GM18507 (cell line): ENCODE data around the gene EPB41L2.
"Not testable (repeated sequence)": the region's sequence is repeated elsewhere in the genome, so short reads cannot be mapped to it uniquely, and the experiment has no call there.

ENCODE experiments used
- DNase-seq: peaks from one replicate; pipeline ENCODE4 v3.0.0; 2011; ENCODE audit warnings: low read depth; ENCODE audit not compliant: insufficient read length; ENCODE audit errors: extremely low spot score
- FAIRE-seq: peaks from 2 replicates; lab custom pipeline; 2011; peaks lifted over from hg19 to GRCh38; lab: Jason Lieb, UNC

The EPB41L2 gene

DNA sequence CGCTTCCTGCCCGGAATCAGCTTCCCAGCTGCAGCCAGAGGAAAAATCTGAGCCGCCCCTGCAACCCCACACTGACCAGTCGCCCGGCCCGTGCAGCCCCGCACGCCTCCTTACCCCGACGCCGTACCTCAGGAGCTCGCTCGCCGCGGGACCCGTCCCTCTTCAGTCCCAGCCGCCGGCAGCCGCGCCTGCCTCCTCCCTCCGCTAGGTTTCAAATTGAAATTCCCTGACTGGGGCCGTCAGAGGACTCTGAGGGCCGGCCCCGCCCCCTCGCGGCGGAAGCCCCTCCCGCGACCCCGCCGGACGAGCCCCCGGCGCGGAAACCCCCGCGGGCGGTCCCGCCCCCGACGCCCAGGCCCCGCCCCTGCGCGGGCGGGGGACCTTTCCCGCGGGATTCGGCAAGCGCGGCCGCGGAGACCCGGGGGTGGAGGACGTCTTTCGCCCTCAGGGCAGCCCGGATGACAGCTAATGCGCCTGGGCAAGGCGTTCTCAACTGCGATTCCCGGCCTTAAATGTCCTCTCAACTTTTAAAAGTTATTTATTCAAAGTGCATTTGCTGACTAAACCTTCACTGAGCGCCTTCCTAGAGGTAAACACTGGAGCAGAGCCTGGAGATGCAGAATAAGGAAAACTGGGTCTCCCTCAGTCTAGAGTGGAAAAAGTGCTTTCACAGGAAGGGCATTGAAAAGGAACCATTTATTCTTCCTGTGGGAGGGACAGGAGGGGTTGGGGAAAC is at the start of gene EPB41L2:
EPB41L2 (minus strand) TSS at position 218 of the 736 bp plus-strand sequence. CDS start 106,760 bp downstream, outside the sequence.
- peak; percentile 78 for FAIRE-seq
- DNase-seq = peak; percentile 75

DNA sequence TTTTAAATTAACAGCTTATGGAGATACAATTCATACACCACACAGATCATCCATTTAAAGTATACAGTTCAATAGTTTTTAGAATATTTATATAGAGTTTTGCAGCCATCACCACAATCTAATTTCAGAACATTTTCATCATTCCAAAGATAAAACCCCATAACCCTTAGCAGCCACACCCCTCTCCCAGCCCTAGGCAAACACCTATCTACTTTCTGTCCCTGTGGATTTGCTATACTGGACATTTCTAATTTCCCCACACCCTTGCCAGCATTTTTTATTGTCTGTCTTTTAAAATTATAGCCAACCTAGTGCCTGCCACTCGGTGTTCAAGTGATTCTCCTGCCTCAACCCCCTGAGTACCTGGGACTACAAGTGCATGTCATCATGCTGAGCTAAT is 49.2 kb upstream of the EPB41L2 start:
- FAIRE-seq = no peak
- DNase-seq = no peak

DNA sequence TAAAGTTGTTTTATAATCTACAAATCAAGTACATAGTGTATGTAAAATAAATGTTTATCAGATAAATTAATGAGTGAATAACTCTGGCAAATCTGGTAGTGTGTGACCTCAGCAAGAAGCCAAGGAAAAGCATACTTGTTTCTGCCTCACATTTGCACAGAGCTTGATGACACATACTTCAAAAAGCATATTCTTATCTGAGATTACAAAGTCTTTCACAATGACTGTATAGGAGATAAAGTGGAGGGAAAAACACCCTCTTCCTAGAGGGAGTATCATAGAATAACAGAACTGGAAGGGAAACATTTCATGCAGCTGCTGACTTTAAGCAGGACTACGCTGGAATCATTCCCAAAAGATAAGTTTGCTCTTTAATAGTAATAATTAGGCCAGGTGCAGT is 44.1 kb upstream of the EPB41L2 start:
- DNase-seq (no peak), FAIRE-seq (no peak)

DNA sequence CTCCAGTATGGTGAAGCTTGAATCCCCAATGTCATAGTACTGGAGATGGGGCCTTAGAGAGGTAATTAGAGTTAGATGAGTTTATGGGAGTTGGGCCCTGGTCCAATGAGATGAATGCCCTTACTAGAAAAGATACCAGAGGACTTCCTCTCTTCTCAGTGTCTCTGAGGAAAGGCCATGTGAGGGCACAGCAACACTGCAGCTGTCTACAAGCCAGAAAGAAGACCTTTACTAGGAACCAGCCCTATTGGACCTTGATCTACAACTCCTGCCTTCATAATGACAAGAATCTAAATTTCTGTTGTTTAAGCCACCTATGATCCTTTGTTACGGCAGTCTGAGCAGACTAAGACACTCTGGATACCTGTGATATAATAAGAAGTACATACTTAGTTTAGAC is 40.9 kb upstream of the EPB41L2 start:
- no peak for FAIRE-seq
- DNase-seq = no peak

DNA sequence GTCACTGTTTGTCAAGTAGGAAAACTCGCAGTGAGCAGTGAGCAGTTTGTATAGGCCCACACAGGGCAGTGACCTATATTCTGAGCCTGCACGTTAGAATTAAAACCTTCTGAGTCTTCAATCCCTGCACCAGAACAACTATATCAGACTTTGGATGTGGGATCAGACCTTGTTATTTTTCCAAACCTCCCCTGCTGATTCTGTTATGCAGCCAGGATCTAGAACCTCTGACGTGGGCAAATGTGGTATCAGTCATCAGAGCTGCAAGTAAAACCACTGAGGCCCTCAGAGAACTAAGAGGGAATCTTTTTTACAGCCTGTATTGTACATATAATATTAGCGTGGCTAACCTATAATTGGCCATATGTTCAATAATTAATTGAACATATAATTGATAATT is 40.3 kb upstream of the EPB41L2 start:
- no peak for FAIRE-seq

DNA sequence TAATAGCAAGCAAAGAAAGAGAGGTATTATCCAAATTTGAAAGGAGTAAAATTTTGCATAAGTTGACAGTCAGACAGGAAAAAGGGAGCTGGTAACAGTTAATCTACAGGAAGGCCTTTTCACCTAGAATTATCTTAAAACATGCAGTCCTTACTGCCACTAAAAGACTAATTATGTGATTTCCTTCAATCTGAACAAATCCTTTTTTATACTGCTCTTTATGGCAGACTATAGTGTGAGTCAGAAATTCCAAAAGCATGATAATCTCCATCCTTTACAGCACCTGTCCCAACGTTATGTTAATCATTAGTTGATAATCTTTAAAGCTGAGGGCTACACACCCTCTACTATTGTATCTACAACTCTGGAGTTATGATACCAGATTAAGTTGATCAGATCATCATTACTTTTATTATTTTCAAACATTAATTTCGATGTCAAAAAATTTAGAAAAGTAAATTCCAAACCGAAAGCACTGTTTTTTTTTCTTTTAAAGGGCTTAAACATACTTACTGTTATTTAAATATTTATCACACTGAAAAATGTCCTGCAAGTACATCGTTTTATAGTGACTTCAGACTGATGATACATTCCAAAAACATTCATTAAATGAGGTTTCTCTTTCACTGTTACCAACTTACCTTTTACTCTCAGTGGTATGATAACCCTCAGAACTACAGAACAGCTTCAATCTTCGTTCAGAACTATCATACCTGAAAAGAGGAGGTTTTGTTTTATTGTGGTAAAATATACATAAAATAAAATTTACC is 39.1 kb upstream of the EPB41L2 start:
- FAIRE-seq (no peak), DNase-seq (no peak)

More for the DNA sequence above, 40.3 kb upstream of the EPB41L2 start:
- no peak for DNase-seq

DNA sequence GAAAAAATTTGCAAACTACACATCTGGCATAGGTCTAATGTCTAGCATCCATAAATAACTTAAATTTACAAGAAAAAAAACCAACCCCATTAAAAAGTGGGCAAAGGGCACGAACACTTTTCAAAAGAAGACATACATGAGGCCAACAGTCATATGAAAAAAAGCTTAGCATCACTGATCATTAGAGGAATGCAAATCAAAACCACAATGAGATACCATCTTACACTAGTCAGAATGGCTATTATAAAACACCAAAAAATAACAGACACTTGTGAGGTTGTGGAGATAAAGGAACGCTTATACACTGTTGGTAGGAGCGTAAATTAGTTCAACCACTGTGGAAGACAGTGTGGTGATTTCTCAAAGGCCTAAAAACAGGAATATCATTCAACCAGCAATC is 33.7 kb upstream of the EPB41L2 start:
- DNase-seq = no peak
- FAIRE-seq = no peak

DNA sequence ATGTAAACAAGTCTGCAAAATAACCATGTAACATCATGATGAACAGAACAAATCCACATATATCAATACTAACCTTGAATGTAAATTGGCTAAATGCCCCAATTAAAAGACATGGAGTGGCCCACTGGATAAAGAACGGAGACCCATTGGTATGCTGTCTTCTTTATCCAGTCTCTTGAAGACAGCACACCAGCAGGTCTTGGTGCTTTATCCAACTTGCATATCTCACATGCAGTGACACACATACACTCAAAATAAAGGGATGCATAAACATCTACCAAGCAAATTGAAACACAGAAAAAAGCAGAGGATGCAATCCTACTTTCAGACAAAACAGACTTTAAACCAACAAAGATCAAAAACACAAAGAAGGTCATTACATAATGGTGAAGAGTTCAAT is 30.3 kb upstream of the EPB41L2 start:
- FAIRE-seq = no peak
- no peak for DNase-seq

DNA sequence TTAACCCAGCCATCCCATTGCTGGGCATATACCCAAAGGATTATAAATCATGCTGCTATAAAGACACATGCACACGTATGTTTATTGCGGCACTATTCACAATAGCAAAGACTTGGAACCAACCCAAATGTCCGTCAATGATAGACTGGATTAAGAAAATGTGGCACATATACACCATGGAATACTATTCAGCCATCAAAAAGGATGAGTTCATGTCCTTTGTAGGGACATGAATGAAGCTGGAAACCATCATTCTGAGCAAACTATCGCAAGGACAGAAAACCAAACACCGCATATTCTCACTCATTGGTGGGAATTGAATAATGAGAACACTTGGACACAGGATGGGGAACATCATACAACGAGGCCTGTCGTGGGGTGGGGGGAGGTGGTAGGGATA is 28.9 kb upstream of the EPB41L2 start:
- DNase-seq, FAIRE-seq: not testable (repeated sequence)

DNA sequence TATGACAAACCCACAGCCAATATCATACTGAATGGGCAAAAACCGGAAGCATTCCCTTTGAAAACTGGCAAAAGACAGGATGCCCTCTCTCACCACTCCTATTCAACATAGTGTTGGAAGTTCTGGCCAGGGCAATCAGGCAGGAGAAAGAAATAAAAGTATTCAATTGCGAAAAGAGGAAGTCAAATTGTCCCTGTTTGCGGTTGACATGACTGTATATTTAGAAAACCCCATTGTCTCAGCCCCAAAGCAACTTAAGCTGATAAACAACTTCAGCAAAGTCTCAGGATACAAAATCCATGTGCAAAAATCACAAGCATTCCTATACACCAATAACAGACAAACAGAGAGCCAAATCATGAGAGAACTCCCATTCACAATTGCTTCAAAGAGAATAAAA is 27.3 kb upstream of the EPB41L2 start:
- DNase-seq, FAIRE-seq: not testable (repeated sequence)

DNA sequence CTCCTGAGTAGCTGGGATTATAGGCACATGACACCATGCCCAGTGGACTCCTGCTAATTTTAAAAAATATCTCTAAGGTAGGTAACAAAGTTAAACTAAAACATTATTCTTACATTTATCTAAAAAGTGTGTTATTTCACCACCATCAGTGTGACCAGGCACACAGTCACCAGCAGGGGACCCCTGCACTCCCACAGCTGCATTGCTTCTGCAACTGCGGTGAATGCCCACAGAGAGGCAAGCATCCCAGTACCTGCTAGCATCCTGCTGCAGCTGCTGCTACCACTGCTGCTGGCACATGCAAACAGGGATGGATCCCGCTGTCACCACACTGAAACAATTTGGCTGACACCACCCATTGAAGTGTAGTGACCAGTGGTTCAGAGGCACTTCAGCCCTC is 21.9 kb upstream of the EPB41L2 start:
- no peak for DNase-seq
- FAIRE-seq = no peak

DNA sequence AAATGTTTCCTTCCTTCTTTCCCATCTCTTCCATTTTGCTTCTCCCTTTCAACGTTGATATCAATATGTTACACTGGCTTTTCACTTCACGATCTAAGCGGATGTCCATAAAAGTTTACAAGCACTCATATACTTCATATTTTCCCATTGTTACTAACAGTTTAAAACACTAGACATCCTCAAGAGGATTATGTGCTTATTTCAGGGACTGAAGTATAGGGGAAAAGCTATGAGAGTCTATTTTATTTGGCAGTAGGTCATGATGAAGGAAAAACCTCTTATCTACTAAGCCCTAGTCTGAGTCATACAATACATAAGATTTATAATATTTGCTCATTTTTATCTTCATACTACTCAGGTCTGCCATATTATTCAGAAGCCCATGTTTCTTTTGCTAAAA is 20.6 kb upstream of the EPB41L2 start:
- DNase-seq (no peak), FAIRE-seq (no peak)

DNA sequence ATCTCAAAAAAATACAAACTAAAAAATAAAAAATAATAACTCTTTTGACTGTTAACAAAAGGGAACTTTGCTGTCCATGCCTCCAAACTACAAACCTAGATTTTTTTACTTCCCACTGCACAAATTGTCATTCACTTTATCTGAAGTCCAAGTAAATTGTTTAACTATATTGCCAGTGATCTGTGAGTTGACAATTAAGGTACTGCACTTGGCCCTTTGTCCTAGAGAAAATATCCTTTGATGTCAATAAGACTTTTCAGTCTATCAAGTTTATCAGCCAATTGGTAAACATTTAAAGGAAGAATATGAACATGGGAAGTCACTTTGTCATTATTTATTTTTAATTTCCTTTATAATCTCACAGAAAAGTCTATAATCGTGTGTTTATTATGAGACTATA is 19.3 kb upstream of the EPB41L2 start:
- FAIRE-seq (no peak), DNase-seq (no peak)

DNA sequence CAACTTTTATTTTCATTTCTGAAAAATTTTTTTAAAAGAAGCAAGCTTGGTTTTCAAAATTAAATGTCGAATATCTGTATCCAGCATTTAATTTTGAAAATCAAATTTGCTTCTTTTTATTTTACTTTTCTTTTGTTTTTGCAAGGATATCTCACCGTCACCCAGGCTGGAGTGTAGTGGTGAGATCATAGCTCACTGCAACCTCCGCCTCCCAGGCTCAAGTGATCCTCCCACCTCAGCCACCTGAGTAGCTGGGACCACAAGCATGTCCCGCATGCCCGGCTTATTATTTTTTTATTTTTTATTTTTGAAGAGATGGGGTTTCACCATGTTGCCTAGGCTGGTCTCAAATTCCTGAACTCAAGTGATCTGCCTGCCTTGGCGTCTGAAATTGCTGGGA is 17.0 kb upstream of the EPB41L2 start:
- FAIRE-seq (no peak), DNase-seq (no peak)

DNA sequence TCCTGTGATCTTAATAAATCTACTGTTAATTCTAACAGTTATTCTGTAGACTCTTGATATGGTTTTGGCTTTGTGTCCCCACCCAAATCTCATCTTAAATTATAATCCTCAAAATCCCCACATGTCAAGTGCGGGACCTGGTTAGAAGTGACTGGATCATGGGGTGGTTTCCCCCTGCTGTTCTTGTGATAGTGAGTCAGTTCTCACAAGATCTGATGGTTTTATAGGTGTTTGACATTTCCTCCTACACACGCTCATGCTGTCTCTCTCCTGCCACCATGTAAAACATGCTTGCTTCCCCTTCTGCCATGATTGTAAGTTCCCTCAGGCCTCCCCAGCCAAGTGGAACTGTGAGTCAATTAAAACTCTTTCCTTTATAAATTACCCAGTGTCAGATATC is 10.5 kb upstream of the EPB41L2 start:
- no peak for DNase-seq
- no peak for FAIRE-seq

DNA sequence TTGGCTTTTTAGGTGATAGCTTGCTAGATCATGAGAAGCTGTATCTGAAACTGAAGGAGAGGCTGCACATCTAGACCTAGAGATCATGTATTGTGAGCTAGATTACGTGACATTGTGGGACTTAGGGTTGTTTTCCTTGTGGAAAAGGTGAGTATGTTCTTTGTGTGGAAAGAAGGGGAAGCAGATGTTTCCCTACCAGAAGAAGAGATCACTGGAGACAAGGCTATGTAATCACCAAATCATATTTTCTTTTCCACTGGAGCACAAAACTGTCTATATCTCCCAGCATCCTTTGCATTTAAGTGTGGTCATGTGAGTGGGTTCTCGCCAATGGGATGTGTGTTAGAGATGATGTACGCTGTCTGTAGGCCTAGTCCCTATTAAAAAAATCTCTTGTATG is 7.0 kb upstream of the EPB41L2 start:
- no peak for FAIRE-seq

DNA sequence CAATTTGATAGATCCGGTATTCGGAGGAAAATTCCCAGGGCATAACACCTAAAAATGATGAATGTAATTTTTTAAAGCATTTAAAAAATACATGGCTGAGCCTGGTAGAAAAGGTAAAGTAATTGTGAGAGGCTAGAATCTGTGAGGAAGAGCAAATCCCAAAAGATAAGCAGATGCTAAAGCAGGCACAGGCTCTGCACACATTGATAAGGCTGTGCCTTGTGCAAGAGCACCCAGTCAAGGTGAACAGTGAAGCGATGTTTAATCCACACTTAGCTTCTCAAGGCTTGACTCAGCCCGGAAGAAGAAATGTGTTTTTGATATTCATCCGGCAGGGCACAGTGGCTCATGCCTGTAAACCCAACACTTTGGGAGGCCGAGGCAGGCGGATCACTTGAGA is 5.1 kb upstream of the EPB41L2 start:
- no peak for FAIRE-seq
- no peak for DNase-seq

More for the DNA sequence above, 7.0 kb upstream of the EPB41L2 start:
- no peak for DNase-seq

DNA sequence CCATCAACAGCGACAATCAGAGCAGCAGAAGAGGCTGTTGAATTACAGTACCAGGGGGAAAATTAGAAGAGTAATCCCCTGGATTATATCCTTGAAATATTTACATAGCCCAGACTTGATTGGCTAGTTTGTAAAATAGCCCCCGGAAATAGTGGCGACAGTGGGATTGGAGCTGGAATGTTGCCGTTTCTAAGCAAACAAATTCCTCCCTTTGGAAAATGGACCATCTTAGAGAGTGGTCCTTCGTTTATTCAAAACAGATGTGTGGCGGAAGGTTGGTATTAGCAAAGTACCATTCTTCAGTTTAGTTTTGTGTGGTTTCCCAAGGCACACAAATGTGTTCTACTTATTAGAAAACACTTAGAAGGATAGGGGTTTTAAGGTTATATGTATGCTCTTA is 4.5 kb upstream of the EPB41L2 start:
- no peak for DNase-seq
- FAIRE-seq = no peak

DNA sequence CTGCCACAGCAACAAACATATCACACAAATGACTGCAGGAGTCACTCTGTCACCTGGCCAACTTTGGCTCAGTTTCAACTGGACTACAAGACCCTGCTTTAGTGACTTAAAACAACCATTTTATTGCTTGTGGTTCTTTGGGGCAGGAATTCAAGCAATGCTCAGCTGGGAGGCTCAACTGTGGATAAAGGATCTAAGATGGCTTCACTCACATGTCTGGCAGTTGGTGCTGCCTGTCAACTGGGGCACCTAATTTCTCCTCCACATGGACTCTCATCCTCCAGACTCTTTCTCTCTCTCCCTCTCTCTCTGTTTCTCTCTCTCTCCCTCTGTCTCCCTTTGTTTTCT is 2.8 kb upstream of the EPB41L2 start:
- FAIRE-seq = no peak
- no peak for DNase-seq

DNA sequence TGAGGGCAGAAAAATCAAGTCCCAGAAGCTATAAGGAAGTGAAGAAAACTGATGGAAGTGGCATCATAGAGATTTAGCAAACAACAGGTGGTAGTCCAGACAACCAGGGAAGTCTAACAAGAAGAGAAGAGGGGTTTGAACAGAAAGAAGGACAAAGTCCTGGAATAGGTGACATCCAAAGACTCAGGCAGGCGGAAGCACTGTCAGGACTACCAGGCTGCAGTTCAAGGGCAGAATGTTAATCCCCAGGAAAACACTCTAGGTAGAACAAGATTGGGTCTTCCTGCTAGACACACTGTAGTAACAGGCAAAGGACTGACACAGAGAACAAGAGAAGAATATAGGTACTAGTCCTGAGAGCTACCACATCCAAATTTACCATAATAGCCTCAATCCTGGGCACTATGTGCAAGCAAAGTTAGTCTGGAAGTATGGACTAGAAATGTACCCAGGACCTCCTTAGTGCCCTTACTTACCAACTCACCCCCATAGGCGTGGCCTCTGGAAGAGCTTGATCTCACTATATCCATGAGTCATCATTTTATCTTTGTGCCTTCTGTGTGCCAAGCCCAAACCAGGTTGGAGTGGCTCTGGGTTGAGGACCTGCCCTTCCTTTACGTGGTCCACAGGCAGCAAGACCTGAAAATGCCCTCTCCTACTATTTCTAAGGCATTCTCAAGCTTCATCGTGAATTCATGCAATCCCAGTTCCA is 2.2 kb upstream of the EPB41L2 start:
- DNase-seq (no peak), FAIRE-seq (no peak)
